ENCODE results near the gene GNA14. TPM values are rescaled to one million over a fixed set of nuclear protein-coding genes. Genes with fewer than 3 reads are reported as not detected.

The GNA14 gene
- total and polyA plus RNA-seq, 2 of the 8 experiments (the other 6 are each of a cell fraction or from before 2014, with no cell fraction given): 3.4 to 6.3 TPM

GRCh38 chr9:77605449-77606220, 42.5 kb downstream of the GNA14 start:
- Histone ChIP-seq H3K14ac (ENCODE audit: insufficient read length) (no peak overlapping the region), H3K23ac (ENCODE audit: insufficient read length) (no peak overlapping the region), H4K91ac (replicated peaks; ENCODE audit: insufficient read length, low read length) (no peak overlapping the region), H2AFZ (ENCODE audit: low read length) (no peak overlapping the region), H2BK15ac (ENCODE audit: low read length) (no peak overlapping the region), H3K56ac (replicated peaks; ENCODE audit: insufficient read length, low read depth, low read length) (no peak overlapping the region), H4K20me1 (replicated peaks in 1 of 2; ENCODE audit: control insufficient read depth in 1 of 2, insufficient read depth in 2 of 2, low read length in 2 of 2) (no peaks in the 10 kb centered on the region), H3K9me3 (ENCODE audit: insufficient read depth in 2 of 2, low read depth in 1 of 2, low read length in 1 of 2) (no peaks in the 10 kb centered on the region), H3K9ac (replicated peaks in 1 of 4; ENCODE audit: extremely low read depth in 1 of 4, low read depth in 3 of 4, low read length in 3 of 4) (no peak overlapping the region), H2BK5ac (ENCODE audit: low read depth, low read length) (no peak overlapping the region), H2BK12ac (ENCODE audit: low read depth, low read length) (no peak overlapping the region), H3K18ac (ENCODE audit: extremely low read depth, low read length) (no peak overlapping the region), H3K4ac (replicated peaks; ENCODE audit: insufficient read length, low read depth, low read length) (no peak overlapping the region), H3K4me3 (ENCODE audit: extremely low read depth in 1 of 4, insufficient read depth in 2 of 4, low read depth in 3 of 4, low read length in 4 of 4) (no peak overlapping the region), H3K27me3 (replicated peaks in 1 of 4; ENCODE audit: control insufficient read depth in 3 of 4, extremely low read depth in 1 of 4, insufficient read depth in 3 of 4, low read length in 3 of 4) (no peaks in the 10 kb centered on the region), H3K79me2 (ENCODE audit: control insufficient read depth in 1 of 2, insufficient read depth in 2 of 2, low read length in 2 of 2) (no peaks in the 10 kb centered on the region), H3K36me3 (ENCODE audit: control insufficient read depth in 2 of 4, insufficient read depth in 4 of 4, low read length in 3 of 4) (no peaks in the 10 kb centered on the region), H2AK5ac (ENCODE audit: low read depth, low read length) (no peak overlapping the region), H3K79me1 (ENCODE audit: low read depth, low read length) (no peaks in the 10 kb centered on the region), H2BK20ac (ENCODE audit: low read length) (no peak overlapping the region), H2BK120ac (replicated peaks; ENCODE audit: low read depth, low read length) (no peak overlapping the region), H3K4me2 (ENCODE audit: insufficient read depth in 1 of 2, low read depth in 2 of 2, low read length in 2 of 2) (no peak overlapping the region), H3K23me2 (ENCODE audit: low read depth, low read length) (no peaks in the 10 kb centered on the region), H4K8ac (ENCODE audit: extremely low read depth, insufficient read depth, low read length) (no peak overlapping the region), H3K27ac (ENCODE audit: low read depth, low read length) (no peak overlapping the region), H4K5ac (ENCODE audit: insufficient read length, low read depth, low read length) (no peak overlapping the region), H3K4me1 (replicated peaks in 1 of 4; ENCODE audit: control insufficient read depth in 3 of 4, insufficient read depth in 4 of 4, low read length in 3 of 4) (peaks cover 0 to 19% (median 1%) of the 10 kb centered on the region in 4 experiments; a peak in 5 of 7 replicates)
- WGBS, 2 experiments (ENCODE audit: extremely low coverage in 1 of 2, insufficient coverage in 1 of 2, insufficient read length in 1 of 2, insufficient replicate concordance in 2 of 2, low coverage in 1 of 2, low lambda C conversion rate in 2 of 2, missing lambda C conversion rate in 1 of 2): 89% methylated on average over 4 of the region's 4 CpGs; no CpG with 5 or more reads in 1 of the 2 experiments
- TF ChIP-seq SIRT6 (IDR thresholded peaks at IDR 0.05; ENCODE audit: low read length): no peak
- no peak for TF ChIP-seq ZNF274 (IDR thresholded peaks at IDR 0.05; ENCODE audit: borderline replicate concordance, extremely low read depth, low read length)
- TF ChIP-seq CTBP2 (IDR thresholded peaks at IDR 0.05; ENCODE audit: borderline replicate concordance, insufficient read depth, insufficient read length, low read length): no peak
- no peak for TF ChIP-seq BRCA1 (IDR thresholded peaks at IDR 0.05; ENCODE audit: low read depth, low read length)
- TF ChIP-seq SP4 (IDR thresholded peaks at IDR 0.05; ENCODE audit: low read length): no peak
- no peak for DNase-seq (ENCODE audit: low read depth in 1 of 2, low spot score in 2 of 2)
- CTCF ChIA-PET (ENCODE audit: partially characterized antibody): no interaction called here
- POLR2A ChIA-PET (ENCODE audit: partially characterized antibody): no interaction called here
- FAIRE-seq: no peak

All from H1 (cell line).